ENCODE data around the gene PCDH12. TPM values are rescaled to one million over a fixed set of nuclear protein-coding genes. Genes with fewer than 3 reads are reported as not detected.

Gene PCDH12
- total and polyA plus RNA-seq, 2 experiments from 2014 or later = 0.42 to 4.5 TPM

DNA sequence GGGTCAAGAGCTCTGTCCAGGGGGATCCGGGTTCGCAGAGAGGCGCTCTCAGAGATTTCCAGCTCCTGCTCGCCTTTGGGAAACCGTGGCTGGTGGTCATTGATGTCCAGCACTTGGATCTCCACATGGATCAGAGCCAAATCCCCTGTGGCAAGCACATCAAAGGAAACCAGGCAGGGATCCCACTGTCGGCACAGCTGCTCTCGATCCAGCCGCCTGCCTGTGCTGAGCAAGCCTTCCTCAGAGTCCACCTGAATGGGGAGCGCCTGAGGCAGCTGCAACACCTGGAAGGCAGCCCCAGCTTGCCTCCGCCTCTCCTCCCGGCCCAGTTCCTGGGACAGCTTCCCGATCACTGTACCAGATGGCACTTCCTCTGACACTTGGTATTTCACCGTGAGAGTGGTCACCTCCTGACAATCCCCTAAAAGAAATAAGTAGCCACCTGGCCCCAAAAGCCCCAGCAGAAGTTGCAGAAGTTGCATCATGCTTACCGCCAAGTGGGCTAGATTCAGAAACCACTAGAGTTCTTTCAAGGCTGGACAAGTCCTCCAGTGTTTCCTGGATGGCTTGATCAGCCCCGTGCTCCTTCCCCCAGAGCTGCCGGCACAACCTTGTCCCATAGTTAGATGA lies 520 bp downstream of the PCDH12 start:
- 87% methylated on average over 16 of the region's 16 CpGs for WGBS (ENCODE audit: low lambda C conversion rate, missing lambda C conversion rate)

DNA sequence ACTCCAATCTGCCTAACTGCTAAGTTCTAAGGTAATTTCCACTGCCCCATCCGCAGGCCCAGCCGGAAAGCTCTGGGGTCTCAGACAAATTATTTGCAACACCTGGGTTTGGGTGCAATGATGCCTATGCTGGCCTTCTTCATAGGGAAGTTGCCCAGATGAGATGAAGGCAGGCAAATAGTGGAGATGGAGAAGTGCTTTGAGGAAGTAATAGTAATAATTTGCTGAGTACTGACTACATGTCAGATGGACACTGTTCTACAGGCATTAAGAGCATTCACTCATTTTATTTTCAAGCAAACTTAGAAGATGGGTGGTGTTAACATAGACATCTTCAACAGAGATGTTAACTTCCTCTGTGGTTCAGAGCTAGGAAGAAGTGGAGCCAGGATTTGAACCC lies 3.8 kb downstream of the PCDH12 start:
- Histone ChIP-seq H3K79me2 (no peaks in the 10 kb centered on the region), H3K36me3 (replicated peaks; ENCODE audit: insufficient read depth, low read depth) (no peaks in the 10 kb centered on the region), H3K4me3 (no peak overlapping the region), H3K27ac (no peak overlapping the region), H3K27me3 (no peaks in the 10 kb centered on the region), H3K9me3 (ENCODE audit: low read depth) (no peaks in the 10 kb centered on the region), H3K4me2 (no peak overlapping the region), H3K4me1 (ENCODE audit: insufficient read depth) (no peaks in the 10 kb centered on the region), H4K20me1 (ENCODE audit: insufficient read depth, poor library complexity, severe bottlenecking) (no peaks in the 10 kb centered on the region), H2AFZ (no peak overlapping the region), H3K9me2 (replicated peaks; ENCODE audit: insufficient read depth) (no peaks in the 10 kb centered on the region)
- TF ChIP-seq EZH2phosphoT487 (IDR thresholded peaks at IDR 0.05; ENCODE audit: low read depth, severe bottlenecking, unreplicated experiment) = no peak
- DNase-seq (ENCODE audit: low spot score) = no peak
- 93% methylated on average over 2 of the region's 2 CpGs for WGBS (ENCODE audit: low lambda C conversion rate, missing lambda C conversion rate)

More for the DNA sequence above, 520 bp downstream of the PCDH12 start:
- Histone ChIP-seq H3K79me2 (no peaks in the 10 kb centered on the region), H3K27ac (no peak overlapping the region), H3K27me3 (no peaks in the 10 kb centered on the region), H2AFZ (no peak overlapping the region), H4K20me1 (ENCODE audit: insufficient read depth, poor library complexity, severe bottlenecking) (no peaks in the 10 kb centered on the region), H3K9me3 (ENCODE audit: low read depth) (no peaks in the 10 kb centered on the region), H3K9me2 (replicated peaks; ENCODE audit: insufficient read depth) (no peaks in the 10 kb centered on the region), H3K4me3 (no peak overlapping the region), H3K4me1 (ENCODE audit: insufficient read depth) (no peaks in the 10 kb centered on the region), H3K4me2 (no peak overlapping the region), H3K36me3 (replicated peaks; ENCODE audit: insufficient read depth, low read depth) (no peaks in the 10 kb centered on the region)
- no peak for DNase-seq (ENCODE audit: low spot score)
- TF ChIP-seq, protein P1, sequence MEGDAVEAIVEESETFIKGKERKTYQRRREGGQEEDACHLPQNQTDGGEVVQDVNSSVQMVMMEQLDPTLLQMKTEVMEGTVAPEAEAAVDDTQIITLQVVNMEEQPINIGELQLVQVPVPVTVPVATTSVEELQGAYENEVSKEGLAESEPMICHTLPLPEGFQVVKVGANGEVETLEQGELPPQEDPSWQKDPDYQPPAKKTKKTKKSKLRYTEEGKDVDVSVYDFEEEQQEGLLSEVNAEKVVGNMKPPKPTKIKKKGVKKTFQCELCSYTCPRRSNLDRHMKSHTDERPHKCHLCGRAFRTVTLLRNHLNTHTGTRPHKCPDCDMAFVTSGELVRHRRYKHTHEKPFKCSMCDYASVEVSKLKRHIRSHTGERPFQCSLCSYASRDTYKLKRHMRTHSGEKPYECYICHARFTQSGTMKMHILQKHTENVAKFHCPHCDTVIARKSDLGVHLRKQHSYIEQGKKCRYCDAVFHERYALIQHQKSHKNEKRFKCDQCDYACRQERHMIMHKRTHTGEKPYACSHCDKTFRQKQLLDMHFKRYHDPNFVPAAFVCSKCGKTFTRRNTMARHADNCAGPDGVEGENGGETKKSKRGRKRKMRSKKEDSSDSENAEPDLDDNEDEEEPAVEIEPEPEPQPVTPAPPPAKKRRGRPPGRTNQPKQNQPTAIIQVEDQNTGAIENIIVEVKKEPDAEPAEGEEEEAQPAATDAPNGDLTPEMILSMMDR (IDR thresholded peaks at IDR 0.05; ENCODE audit: poor library complexity) = no peak
- no peak for TF ChIP-seq EZH2 (IDR thresholded peaks at IDR 0.05; ENCODE audit: borderline replicate concordance)

DNA sequence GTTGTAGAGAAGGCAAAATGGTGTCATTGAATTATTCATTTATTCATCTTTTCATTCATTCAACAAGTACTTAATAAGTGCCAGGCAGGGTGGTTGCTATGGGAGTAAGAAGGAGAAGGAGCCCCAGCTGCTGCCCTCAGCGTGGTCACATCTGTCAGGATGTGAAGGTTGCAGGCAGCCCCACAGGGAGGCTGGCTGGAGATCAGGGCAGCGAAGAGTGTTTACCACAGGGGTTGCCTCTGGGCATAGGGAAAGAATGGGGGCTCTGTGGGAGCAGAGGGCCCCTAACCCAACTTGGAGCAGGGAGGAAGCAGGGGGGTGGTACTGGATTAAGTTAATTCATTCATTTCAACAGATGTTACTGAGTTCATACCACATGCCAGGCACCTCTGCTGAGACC lies 6.0 kb downstream of the PCDH12 start:
- H3K9me3 ChIP-seq (ENCODE audit: low read depth) = no peaks in the 10 kb centered on the region
- H2AFZ ChIP-seq = no peak overlapping the region
- no peaks in the 10 kb centered on the region for H3K4me1 ChIP-seq (ENCODE audit: insufficient read depth)
- no peak for DNase-seq (ENCODE audit: low spot score)
- H3K9me2 ChIP-seq (replicated peaks; ENCODE audit: insufficient read depth) = no peaks in the 10 kb centered on the region
- H3K79me2 ChIP-seq = no peaks in the 10 kb centered on the region
- 88% methylated on average over 2 of the region's 2 CpGs for WGBS (ENCODE audit: low lambda C conversion rate, missing lambda C conversion rate)
- TF ChIP-seq, protein P1 (IDR thresholded peaks at IDR 0.05; ENCODE audit: poor library complexity) = no peak
- no peak for TF ChIP-seq EZH2phosphoT487 (IDR thresholded peaks at IDR 0.05; ENCODE audit: low read depth, severe bottlenecking, unreplicated experiment)
- no peak for TF ChIP-seq EZH2 (IDR thresholded peaks at IDR 0.05; ENCODE audit: borderline replicate concordance)
- H4K20me1 ChIP-seq (ENCODE audit: insufficient read depth, poor library complexity, severe bottlenecking) = no peaks in the 10 kb centered on the region
- no peak overlapping the region for H3K4me2 ChIP-seq
- no peaks in the 10 kb centered on the region for H3K27me3 ChIP-seq
- H3K4me3 ChIP-seq = no peak overlapping the region
- H3K27ac ChIP-seq = no peak overlapping the region
- no peaks in the 10 kb centered on the region for H3K36me3 ChIP-seq (replicated peaks; ENCODE audit: insufficient read depth, low read depth)

DNA sequence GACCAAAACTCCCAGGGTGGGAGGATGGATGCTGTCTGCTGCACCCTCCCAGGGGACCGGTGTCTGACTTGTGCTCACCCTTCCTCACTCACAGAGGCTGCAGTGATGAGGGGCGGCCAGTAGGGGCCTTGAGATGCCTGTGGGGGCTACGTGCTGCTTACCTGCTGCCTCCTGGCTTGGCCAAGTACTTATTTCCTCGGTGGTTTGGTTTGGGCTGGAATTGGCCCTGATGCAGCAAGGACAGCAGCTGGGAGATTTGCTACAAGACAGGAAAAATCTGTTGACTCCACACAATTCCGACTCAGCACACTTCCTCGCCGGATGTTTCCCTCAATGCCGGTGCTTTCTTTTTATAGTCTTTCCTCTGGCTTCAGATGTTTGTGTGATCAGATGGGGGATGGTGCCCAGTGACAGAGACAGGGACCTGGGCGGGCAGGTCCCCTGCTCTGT lies 6.6 kb downstream of the PCDH12 start:
- DNase-seq (ENCODE audit: low spot score) = no peak
- no peaks in the 10 kb centered on the region for H4K20me1 ChIP-seq (ENCODE audit: insufficient read depth, poor library complexity, severe bottlenecking)
- TF ChIP-seq EZH2phosphoT487 (IDR thresholded peaks at IDR 0.05; ENCODE audit: low read depth, severe bottlenecking, unreplicated experiment) (no peak), EZH2 (IDR thresholded peaks at IDR 0.05; ENCODE audit: borderline replicate concordance) (no peak)
- TF ChIP-seq, protein P1 (IDR thresholded peaks at IDR 0.05; ENCODE audit: poor library complexity) = peak; percentile 17
- WGBS (ENCODE audit: low lambda C conversion rate, missing lambda C conversion rate) = 33% methylated on average over 9 of the region's 9 CpGs
- no peak overlapping the region for H3K27ac ChIP-seq
- no peak overlapping the region for H3K4me3 ChIP-seq
- H3K9me3 ChIP-seq (ENCODE audit: low read depth) = no peaks in the 10 kb centered on the region
- H3K36me3 ChIP-seq (replicated peaks; ENCODE audit: insufficient read depth, low read depth) = no peaks in the 10 kb centered on the region
- H3K79me2 ChIP-seq = no peaks in the 10 kb centered on the region
- H3K27me3 ChIP-seq = no peaks in the 10 kb centered on the region
- H3K4me2 ChIP-seq = no peak overlapping the region
- no peak overlapping the region for H2AFZ ChIP-seq
- no peaks in the 10 kb centered on the region for H3K4me1 ChIP-seq (ENCODE audit: insufficient read depth)
- no peaks in the 10 kb centered on the region for H3K9me2 ChIP-seq (replicated peaks; ENCODE audit: insufficient read depth)

Data from hepatocyte (in vitro differentiated cells).